ENCODE measurements around the gene SLC25A26.
"Not testable (repeated sequence)": the region's sequence is repeated elsewhere in the genome, so short reads cannot be mapped to it uniquely, and the experiment has no call there.

The SLC25A26 gene

DNA sequence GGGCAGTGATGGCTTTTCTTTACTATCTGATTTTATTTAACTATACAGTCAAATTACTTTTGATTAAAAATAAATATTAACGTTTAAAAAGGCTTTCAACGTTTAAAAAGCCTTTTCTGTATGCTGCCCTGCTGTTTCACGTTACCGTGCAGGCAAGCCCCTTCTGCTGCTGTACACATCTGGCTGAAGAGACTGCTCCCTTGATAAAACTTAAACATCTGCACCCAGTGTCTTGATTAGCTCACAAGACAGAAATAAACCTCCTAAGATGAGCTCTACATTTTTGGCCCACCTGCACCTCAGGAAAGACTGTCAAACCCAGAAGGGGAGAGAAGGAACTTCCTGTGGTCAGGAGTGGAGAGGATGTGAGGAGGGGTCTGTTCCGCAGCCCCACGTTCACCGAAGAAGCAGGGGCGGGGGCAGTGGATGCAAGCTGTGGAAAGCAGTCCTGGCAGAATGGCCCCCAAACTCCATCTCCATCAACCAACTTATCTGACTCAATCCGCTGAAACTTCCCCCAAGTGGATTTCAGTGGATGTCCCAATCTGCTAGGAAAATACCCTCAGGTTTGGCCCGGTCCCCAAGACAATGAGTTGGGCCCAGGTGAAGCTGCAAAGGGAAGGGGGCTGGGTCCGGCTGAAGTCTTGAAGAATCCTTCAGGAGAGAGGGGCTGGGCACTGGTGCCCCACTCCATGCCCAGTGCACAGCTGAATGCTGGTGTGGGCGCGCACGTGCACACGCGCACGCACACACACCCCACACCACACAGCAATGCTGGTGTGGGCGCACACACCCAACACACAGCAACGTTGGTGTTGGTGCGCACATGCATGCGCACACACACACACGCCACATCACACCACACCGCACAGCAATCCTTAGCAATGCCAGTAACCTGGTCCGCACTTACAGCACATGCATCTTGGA lies 191.4 kb downstream of the SLC25A26 start:
- DNase-seq (ENCODE audit: low spot score): no peak

DNA sequence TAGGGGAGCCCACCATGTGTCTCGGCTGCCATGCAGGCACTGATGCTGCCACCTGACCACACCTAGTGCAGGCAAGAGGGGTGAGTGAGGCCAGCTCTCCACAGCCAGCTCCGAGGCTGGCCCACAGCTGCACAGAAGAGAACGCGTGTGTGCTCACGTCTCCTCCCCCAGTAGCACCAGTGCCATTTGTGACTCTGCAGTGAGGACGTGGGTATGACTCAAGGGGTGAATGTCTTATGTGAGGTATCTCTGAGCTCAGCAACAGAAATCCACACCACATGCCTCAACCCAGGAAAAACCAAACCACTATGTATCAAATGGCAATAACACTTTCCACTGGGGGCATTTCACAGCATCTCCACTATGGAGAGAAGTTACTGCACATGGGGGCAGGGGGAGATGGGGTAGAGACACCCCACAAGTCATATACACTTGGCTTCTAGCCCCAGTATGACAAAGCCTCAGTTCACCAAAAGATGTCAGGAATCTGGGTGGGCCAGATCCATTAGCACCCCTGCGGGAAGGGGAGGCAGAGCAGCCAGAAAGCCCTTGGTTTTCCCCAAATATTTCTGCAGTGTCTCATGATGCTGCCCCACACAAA lies 192.4 kb downstream of the SLC25A26 start:
- DNase-seq (ENCODE audit: low spot score): no peak

DNA sequence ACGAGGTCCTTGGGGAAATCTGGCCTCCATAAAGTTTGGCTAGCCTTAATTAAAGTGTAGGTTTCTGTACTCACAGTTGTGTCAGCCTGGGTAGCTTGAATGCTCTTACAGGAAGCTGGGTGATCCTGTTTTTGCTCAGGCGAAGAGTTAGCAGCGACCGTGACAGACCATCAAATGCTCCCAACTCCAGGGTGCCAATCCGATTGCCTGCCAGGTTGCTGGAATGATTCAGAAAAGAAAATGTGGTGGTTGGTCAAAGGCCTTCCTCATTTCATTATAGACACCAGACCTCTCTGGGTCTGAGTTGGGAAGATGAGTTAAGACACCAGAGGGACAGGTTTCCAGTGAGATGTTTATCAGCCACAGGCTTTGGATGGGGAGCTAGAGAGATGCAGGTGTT lies 194.0 kb downstream of the SLC25A26 start:
- no peak for DNase-seq (ENCODE audit: low spot score)

DNA sequence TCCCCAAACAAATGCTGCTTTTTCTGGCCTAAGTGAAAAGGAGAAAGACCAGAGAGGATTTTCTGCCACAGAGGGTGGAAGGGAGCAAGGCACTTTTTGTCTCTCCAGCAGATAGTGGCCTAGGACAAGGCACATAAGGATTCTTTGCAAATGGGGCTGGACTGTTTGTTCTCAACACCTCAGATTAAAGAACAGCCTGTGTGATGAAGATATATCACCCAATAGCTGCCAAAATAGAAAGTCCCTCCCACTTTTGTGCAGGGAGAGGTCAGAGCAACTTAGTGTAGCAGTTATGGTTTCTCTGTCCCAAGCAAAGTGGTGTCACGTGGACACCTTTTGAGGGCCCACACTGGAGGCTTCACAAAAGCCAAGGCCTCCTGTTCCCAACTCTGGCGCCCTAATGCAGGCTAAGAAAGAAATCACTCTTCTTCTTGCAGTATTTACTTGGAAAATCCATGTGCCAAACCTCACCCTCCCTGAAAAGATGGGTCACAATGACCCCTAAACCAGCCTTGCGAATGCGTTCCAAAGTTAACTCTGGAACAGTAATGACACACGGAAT lies 195.1 kb downstream of the SLC25A26 start:
- no peak for DNase-seq (ENCODE audit: low spot score)

DNA sequence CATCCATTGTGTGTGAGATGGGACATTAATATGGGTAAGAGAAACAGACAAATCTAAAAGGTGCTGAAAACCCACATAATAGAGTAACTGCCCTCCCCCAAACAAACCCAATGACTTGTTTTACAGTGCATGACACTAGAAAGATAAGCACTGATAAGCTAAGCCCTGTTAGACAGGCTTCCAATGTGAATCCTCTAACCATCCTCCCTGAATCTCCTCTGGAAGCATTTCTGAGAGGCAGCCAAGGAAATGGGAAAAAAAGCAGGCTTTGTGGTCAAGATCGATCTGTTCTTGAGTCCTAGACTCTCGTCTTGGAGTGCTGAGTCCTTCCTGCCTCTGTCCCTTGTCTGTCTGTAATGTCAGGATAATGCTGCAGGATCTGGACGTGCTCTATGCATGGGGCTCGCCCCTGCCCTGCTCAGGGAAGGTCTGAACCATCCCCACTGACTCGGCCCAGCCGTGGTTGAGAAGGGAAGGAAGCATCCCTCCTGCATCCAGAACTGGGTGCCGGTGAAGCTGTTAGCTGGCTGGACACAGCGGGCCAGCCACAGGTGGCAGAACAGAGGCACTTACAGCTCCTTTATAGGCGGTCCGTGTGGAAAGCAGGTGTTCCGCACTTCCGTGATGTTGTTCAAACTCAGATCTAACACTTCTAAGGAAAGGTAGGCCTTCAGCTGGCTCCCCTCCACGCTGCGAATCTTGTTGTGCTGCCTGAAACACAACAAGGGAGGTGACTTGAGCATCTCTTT lies 195.9 kb downstream of the SLC25A26 start:
- DNase-seq (ENCODE audit: low spot score): no peak

DNA sequence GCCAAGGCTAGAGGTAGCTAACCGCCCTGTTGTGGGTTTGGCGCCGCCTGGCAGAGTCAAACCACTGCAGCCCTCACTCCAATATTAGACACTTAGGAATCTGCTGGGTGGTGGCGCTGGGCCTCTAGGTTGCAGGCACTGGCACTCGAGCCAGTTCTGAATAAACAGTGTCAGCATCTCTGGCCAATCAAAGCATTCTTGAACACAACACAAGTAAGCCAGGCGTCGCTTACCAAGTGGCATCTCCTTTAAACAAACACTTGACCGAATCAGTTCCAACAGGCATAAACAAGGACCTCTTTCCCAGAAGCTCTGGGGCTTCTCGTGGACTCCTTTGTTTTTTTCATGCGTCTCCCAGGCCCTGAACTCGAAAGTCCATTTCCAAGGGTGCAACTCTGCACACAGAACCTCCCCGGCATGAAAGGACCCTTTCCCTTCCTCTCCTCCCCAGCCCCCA lies 197.7 kb downstream of the SLC25A26 start:
- no peak for DNase-seq (ENCODE audit: low spot score)

DNA sequence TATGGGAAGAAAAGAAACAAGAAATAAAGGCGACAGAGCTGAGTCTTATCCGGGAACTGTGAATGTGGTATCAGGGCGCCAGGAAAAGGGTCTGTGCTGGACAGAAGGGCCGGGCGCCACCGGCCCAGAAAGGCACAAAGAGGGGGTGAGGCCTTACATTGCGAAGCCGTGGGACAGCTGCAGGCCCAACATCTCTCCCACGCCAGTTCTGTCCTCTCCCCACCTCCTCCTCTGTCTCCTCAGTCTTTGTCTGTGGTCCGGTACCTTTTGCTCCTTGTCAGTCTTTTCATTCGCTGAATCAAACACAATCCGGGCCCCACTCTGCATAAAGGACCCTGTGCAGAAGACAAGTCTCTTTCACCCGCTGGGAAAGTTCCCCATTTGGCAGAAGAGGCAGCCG lies 198.2 kb downstream of the SLC25A26 start:
- no peak for DNase-seq (ENCODE audit: low spot score)

DNA sequence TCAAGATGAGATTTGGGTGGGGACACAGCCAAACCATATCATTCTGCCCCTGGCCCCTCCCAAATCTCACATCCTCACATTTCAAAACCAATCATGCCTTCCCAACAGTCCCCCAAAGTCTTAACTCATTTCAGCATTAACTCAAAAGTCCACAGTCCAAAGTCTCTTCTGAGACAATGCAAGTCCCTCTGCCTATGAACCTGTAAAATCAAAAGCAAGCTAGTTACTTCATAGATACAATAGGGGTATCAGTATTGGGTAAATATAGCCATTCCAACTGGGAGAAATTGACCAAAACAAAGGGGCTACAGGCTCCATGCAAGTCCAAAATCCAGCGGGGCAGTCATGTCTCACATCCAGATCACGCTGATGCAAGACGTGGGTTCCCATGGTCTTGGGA lies 200.3 kb downstream of the SLC25A26 start:
- DNase-seq (ENCODE audit: low spot score): not testable (repeated sequence)

DNA sequence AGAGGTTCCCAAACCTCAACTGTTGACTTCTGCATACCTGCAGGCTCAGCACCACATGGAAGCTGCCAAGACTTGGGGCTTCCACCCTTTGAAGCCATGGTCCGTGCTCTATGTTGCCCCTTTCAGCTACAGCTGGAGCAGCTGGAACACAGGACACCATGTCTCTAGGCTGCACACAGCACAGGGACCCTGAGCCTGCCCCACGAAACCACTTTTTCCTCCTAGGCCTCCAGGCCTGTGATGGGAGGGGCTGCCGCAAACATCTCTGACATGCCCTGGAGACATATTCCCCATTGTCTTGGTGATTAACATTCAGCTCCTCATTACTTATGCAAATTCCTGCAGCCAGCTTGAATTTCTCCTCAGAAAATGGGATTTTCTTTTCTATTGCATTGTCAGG lies 201.1 kb downstream of the SLC25A26 start:
- not testable (repeated sequence) for DNase-seq (ENCODE audit: low spot score)

DNA sequence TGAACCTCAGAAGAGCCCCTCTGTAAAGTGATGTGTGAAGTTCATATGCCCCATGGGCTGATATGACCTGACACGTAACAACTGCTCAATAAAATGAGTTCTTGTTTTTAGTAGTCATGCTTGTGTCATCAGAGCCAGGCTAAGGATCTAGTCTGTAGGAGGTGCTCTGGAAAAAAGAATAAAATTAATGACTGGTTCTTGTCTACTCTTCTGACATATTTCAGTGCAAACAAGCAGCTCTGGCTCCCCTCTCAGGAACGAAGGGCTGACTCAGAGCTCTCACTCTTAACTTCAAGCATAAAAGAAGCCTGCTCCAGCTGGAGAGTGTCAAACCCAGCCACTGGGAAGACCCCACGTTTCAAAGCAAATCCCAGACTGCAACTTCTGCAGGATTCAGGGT lies 203.0 kb downstream of the SLC25A26 start:
- no peak for DNase-seq (ENCODE audit: low spot score)

DNA sequence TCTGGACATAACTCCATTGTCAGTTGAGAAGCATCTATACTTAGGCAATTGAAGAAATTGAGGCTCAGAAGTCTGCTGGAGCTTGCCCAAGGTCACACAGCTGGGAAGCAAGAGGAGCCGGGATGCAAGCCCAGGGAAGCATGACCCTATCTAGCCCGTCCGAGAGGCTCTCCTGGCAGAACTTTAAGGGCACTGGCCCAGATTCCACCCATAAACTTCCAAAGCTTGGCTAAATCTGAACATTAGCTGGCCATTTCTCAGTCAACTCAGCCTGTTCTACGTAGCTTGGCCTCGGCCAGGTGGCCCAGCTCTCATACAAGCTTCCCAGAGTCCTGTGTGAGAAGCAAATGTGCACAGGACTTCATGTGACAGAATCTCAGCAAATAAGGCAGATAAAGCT lies 204.2 kb downstream of the SLC25A26 start:
- no peak for DNase-seq (ENCODE audit: low spot score)

DNA sequence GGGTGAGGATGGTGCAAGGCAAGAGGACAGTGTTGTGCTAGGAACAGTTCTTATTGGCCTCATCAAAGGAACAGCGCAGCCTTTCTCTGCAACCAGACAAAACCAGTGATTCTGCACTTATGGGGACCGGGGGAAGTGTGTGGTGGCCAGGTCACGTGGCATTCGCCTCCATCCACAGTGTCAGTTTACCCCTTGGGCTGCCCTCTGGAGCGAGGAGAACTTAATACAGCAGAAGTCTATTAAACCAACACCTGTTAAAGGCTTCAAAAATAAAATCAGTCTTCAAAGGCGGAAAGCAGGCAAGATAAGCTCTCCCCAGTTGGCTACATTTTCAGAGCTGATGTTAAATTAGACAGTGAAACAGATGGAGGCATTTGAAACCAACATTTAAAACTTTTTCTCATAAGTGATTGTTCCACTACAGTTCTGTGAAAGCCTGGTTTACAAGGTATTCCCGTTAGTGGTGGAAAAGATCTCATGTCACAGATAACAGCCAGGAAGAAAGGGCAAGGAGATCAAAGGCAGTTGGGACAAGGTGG lies 204.8 kb downstream of the SLC25A26 start:
- DNase-seq (ENCODE audit: low spot score): no peak

DNA sequence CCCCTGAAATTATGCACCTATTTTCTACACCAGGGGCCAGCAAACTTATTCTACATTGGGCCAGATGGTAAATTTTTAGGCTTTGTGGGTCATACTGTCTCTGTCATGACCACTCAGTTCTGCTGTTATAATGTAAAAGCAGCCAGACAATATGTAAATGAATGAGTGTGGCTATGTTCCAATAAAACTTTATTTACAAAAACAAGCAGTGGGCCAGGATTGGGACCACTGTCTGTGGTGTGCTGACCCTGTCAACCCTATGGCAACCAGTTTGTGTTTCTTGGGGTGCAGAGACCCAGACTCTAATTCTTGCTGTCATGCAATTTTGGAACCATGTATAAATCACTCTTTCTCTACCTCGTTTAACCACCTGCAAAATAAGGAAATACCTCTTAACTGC lies 205.3 kb downstream of the SLC25A26 start:
- no peak for DNase-seq (ENCODE audit: low spot score)

DNA sequence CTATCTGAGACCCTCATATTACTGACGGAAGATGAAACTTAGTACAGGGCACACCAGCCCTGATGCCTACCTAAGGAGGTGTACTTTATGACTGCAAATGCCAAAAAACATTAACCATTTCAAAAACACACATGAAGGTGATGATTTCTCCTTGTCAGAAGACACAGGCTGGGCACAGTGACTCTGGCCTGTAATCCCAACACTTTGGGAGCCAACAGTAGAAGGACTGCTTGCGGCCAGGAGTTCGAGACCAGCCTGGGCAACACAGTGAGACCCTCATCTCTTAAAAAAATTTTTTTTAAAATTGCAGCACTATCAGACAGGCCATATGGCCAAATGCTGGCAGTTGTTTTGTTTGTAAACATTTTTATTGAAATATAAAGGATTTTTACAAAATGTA lies 206.6 kb downstream of the SLC25A26 start:
- no peak for DNase-seq (ENCODE audit: low spot score)

DNA sequence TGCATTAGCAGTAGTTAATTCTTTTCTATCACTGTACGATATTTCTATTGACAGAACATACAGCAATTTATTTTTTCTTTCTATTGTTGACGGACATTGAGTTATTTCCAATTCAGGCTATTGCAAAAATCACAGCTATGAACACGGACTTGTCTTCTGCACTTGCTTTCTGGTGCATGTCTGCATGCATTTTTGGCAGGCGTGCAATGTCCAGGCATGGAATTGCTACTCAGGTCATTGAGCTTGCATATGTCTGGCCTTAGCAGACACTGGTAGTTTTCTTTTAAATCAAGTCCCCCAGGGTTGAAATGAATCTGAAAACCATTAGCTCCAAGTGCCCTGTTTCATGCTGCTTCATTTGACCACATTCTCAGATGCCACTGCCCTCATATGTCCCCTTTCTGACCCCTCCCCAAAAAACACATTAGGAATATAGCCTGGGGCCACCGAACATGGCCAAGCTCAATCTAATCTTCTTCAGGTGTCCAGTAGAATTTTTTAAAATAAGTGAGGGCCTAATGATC lies 207.2 kb downstream of the SLC25A26 start:
- no peak for DNase-seq (ENCODE audit: low spot score)

All from iPS-NIHi11 (cell line).